Gastroesophageal sphincter (tissue), 4 donors: ENCODE results near the gene FLT3. TPM values are rescaled to one million over a fixed set of nuclear protein-coding genes. Genes with fewer than 3 reads are reported as not detected.

Experiments used
- ATAC-seq: fragments of 150-250 bp; one replicate; pipeline ENCODE4 v1.9.1; 2016; ENCODE audit warnings: mild to moderate bottlenecking, moderate library complexity
- H3K27ac ChIP-seq, 4 donors: fragments of 200-600 bp; sonication (generic) in 3 of 4; 1 replicate in 3 of 4; 2 replicates in 1 of 4; pipeline ENCODE4 v1.5.1; 2016 to 2019
- H3K27me3 ChIP-seq: fragments of 200-600 bp; sonication (generic); one replicate; pipeline ENCODE4 v1.5.1; 2019
- H3K36me3 ChIP-seq, 2 donors: fragments of 200-600 bp; sonication (generic); one replicate each; pipeline ENCODE4 v1.5.1; 2019; ENCODE audit warnings: control low read depth in 1 of 2
- H3K4me1 ChIP-seq, 3 donors: fragments of 200-600 bp; sonication (generic); 1 replicate in 2 of 3; 2 replicates in 1 of 3; pipeline ENCODE4 v1.5.1; 2016 to 2019; ENCODE audit warnings: control low read depth in 2 of 3
- H3K4me3 ChIP-seq, 2 donors: fragments of 200-600 bp; sonication (generic); one replicate each; pipeline ENCODE4 v1.5.1; 2019; ENCODE audit warnings: mild to moderate bottlenecking in 1 of 2, moderate library complexity in 1 of 2
- H3K9me3 ChIP-seq, 3 donors: fragments of 200-600 bp; sonication (generic); one replicate each; pipeline ENCODE4 v1.5.1; 2017 to 2019; ENCODE audit warnings: control low read depth in 2 of 3
- EP300 ChIP-seq: sonication (generic); formaldehyde crosslinking; IDR thresholded peaks from one replicate; pipeline ENCODE4 v1.6.1; 2017; ENCODE audit warnings: antibody characterized with exemption, mild to moderate bottlenecking
- POLR2A ChIP-seq, 2 donors: fragments of 450-650 bp; IDR thresholded peaks; one replicate each; pipeline ENCODE4 v1.6.1; 2017; ENCODE audit warnings: antibody characterized with exemption in 2 of 2, mild to moderate bottlenecking in 2 of 2, moderate library complexity in 1 of 2
- POLR2AphosphoS5 ChIP-seq: sonication (generic); formaldehyde crosslinking; IDR thresholded peaks from one replicate; pipeline ENCODE4 v1.6.1; 2017; ENCODE audit warnings: antibody characterized with exemption
- WGBS, 2 donors: methylation state at CpG; one replicate each; pipeline ENCODE4 v1.1.5; 2018; ENCODE audit warnings: low coverage in 1 of 2; 5-methylcytosine and 5-hydroxymethylcytosine counted together
- total RNA-seq, 4 donors: library from RNA; depleted of rRNA; stranded (reverse); fragments of >200 nt; gene quantifications; one replicate each; pipeline ENCODE4 v1.1.0, GENCODE V29; 2016
- TF ChIP-seq, protein P1 (sequence below), 4 experiments: fragments of 200-600 bp in 2 of 4; fragments of 450-650 bp in 2 of 4; sonication (generic) in 1 of 4; IDR thresholded peaks; one replicate each; pipeline ENCODE4 v1.5.1; 2017 to 2019; ENCODE audit warnings: antibody characterized with exemption in 4 of 4, mild to moderate bottlenecking in 2 of 4, moderate library complexity in 2 of 4

The FLT3 gene
- total RNA-seq, 4 donors from 2014 or later = 0.46 to 1.1 (median 0.62) TPM

DNA sequence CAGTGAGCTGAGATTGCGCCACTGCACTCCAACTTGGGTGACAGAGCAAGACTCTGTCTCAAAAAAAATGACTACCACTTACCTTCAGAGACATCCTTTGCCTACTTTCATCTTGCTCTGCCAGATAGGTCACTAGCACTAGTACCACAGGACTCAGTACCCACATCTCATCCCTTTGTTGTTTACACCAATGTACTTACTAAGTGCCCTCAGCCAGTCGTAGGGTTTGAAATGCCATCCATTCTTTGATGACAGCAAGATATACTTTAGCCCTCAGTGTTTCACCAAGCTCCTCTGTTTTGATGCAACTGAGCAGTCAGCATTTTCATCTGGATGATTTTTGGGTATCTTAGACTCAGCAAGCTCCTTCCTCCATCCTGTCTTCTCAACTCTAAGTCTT lies 118.0 kb downstream of the FLT3 start:
- Histone ChIP-seq H3K27ac (no peak overlapping the region), H3K27me3 (peaks cover 100% of the 10 kb centered on the region), H3K36me3 (no peaks in the 10 kb centered on the region), H3K9me3 (no peaks in the 10 kb centered on the region), H3K4me3 (no peak overlapping the region), H3K4me1 (peaks cover 0 to 34% (median 0%) of the 10 kb centered on the region in 3 donors)
- 11 to 22% methylated on average over 1 of the region's 2 CpGs for WGBS, 2 donors
- TF ChIP-seq EP300 (no peak), POLR2A (IDR thresholded peaks at IDR 0.05) (no peak), POLR2AphosphoS5 (no peak)
- TF ChIP-seq, protein P1, sequence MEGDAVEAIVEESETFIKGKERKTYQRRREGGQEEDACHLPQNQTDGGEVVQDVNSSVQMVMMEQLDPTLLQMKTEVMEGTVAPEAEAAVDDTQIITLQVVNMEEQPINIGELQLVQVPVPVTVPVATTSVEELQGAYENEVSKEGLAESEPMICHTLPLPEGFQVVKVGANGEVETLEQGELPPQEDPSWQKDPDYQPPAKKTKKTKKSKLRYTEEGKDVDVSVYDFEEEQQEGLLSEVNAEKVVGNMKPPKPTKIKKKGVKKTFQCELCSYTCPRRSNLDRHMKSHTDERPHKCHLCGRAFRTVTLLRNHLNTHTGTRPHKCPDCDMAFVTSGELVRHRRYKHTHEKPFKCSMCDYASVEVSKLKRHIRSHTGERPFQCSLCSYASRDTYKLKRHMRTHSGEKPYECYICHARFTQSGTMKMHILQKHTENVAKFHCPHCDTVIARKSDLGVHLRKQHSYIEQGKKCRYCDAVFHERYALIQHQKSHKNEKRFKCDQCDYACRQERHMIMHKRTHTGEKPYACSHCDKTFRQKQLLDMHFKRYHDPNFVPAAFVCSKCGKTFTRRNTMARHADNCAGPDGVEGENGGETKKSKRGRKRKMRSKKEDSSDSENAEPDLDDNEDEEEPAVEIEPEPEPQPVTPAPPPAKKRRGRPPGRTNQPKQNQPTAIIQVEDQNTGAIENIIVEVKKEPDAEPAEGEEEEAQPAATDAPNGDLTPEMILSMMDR (IDR thresholded peaks at IDR 0.05) = no peak
- ATAC-seq = no peak

DNA sequence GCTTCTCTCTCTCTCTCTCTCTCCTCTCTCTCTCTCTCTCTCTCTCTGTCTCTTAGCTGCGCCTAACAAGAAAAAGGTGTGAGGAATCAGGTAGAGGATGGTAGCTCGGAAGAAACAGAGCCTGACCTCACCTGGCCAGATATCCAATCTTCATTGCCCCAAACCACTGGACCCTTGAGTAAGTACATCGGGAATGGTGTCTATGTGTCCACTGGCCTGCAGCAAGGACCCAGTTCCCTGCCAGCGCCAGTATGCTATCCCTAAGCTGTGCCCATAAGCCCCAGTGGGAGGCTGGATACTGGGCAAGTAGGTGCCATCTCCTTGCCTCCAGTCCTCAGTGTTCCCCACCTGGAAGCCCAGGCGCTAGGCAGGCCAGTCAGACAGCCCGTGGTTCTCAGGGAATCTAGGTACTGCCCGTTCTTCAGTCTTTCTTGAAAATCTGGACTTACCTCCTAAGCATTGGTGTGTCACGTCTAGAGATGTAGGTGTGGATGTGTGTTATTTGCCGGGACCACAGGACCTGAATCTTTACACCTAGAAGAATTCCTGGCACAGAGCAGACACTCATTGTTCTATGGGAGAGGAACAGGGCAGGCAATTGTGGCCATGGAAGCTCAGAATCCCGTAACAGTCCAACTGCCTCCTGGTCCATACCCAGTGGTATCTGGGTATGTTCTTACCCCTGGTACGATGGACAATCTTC lies 119.2 kb downstream of the FLT3 start:
- 10 to 12% methylated on average over 8 to 9 of the region's 11 CpGs for WGBS, 2 donors
- TF ChIP-seq EP300 (no peak), POLR2A (IDR thresholded peaks at IDR 0.05) (no peak), POLR2AphosphoS5 (no peak)
- TF ChIP-seq, protein P1 (IDR thresholded peaks at IDR 0.05) = no peak
- H3K27me3 ChIP-seq = peaks cover 100% of the 10 kb centered on the region

DNA sequence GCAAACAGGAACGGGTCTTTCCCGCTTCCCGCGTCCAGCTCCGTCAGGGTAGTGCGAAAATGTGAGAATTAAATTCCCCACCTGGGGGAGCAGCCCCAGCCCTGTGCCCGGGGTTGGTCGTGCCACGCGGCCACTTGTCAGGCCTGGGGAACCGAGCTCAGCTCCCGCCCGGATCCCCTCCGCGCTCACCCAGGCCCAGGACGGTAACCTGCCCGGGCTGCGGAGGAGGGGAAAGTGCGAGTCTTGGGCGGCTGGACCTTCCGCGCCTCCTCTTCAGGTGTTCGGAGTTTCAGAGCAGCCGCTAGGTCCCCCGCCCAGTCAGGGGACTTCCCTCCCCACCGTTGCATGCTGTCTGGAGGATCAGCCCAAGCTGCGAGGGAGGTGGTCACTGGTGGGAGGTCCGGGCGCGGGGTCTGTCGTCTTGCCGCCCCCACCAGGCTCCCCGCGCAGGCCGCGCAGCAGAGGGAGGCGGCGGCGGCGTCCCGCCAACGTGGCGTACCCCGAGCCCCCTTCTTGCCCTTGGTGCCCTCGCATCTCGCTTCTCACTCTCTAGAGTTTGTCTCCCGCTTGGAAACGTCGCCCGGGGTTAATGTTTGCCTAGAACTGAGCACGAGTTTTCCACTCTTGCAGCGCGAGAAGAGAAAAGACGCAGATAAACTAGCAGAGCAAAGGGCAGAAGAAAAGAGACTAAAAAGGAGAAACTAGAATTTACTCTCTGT lies 119.9 kb downstream of the FLT3 start:
- H3K9me3 ChIP-seq = no peaks in the 10 kb centered on the region
- H3K4me1 ChIP-seq = peaks cover 0 to 40% (median 0%) of the 10 kb centered on the region in 3 donors
- TF ChIP-seq, protein P1 (IDR thresholded peaks at IDR 0.05) = no peak
- no peak for TF ChIP-seq POLR2AphosphoS5
- no peak for TF ChIP-seq EP300
- TF ChIP-seq POLR2A (IDR thresholded peaks at IDR 0.05) = no peak
- no peak overlapping the region for H3K27ac ChIP-seq
- no peaks in the 10 kb centered on the region for H3K36me3 ChIP-seq
- WGBS, 2 donors = 0% methylated on average over 6 of the region's 54 CpGs; no CpG with 5 or more reads in 1 of the 2 donors
- ATAC-seq = no peak
- H3K4me3 ChIP-seq = no peak overlapping the region
- H3K27me3 ChIP-seq = peaks cover 100% of the 10 kb centered on the region

More for the DNA sequence above, 119.2 kb downstream of the FLT3 start:
- peaks cover 0 to 35% (median 0%) of the 10 kb centered on the region in 3 donors for H3K4me1 ChIP-seq
- H3K36me3 ChIP-seq = no peaks in the 10 kb centered on the region
- no peaks in the 10 kb centered on the region for H3K9me3 ChIP-seq
- H3K27ac ChIP-seq = no peak overlapping the region
- no peak overlapping the region for H3K4me3 ChIP-seq
- no peak for ATAC-seq

DNA sequence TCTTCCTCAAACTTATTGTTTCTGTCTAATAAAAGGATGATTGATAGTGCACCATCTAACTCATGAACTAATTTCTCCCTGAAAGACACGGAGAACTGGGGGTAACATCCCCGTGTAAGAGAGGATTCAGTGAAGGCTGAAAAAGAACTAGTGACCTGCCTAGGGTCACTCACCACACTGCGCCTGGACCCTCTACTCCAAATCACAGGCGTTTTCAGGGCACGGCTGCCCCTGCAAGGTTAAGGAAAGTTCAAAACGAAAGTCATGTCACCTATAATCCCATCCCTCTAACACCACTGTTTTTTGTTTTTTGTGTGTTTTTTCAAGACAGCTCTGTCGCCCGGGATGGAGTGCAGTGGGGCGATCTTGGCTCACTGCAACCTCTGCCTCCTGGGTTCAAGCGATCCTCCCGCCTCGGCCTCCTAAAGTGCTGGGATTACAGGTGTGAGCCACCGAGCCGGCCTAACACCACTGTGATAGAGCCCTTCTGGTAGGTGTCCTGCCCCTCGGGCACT lies 120.6 kb downstream of the FLT3 start:
- no peak overlapping the region for H3K27ac ChIP-seq
- 6% methylated on average over 6 to 13 of the region's 15 CpGs for WGBS, 2 donors
- TF ChIP-seq, protein P1 (IDR thresholded peaks at IDR 0.05) = no peak
- no peak for TF ChIP-seq EP300

More for the DNA sequence above, 120.6 kb downstream of the FLT3 start:
- H3K36me3 ChIP-seq = no peaks in the 10 kb centered on the region
- H3K27me3 ChIP-seq = peaks cover 100% of the 10 kb centered on the region
- ATAC-seq = no peak
- no peak overlapping the region for H3K4me3 ChIP-seq
- peaks cover 0 to 42% (median 0%) of the 10 kb centered on the region in 3 donors for H3K4me1 ChIP-seq
- H3K9me3 ChIP-seq = no peaks in the 10 kb centered on the region
